ENCODE results near the gene PIH1D2. TPM values are rescaled to one million over a fixed set of nuclear protein-coding genes. Genes with fewer than 3 reads are reported as not detected.

Gene PIH1D2
- total and polyA plus RNA-seq, 10 of the 15 experiments (the other 5 are each of a cell fraction or from before 2014, with no cell fraction given): 0.51 to 3.0 (median 1.5) TPM

DNA sequence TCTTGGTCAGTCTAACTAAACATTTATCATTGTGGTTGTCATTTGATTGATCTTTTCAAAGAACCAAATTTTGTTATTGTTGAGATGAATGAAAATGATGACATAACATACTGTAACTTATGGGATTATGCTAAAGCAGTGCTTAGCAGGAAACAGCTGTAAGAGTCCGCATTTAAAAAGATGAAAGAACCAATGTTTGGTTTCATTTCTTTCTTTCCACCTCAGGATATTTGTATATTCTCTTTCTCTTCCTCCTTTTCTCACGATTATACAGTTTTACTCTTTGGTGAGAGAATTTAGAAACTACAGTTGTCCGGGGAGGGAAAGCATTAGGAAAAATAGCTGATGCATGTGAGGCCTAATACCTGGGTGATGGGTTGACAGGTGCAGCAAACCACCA is 23.1 kb downstream of the PIH1D2 start (continued):
- TF ChIP-seq, protein P1, sequence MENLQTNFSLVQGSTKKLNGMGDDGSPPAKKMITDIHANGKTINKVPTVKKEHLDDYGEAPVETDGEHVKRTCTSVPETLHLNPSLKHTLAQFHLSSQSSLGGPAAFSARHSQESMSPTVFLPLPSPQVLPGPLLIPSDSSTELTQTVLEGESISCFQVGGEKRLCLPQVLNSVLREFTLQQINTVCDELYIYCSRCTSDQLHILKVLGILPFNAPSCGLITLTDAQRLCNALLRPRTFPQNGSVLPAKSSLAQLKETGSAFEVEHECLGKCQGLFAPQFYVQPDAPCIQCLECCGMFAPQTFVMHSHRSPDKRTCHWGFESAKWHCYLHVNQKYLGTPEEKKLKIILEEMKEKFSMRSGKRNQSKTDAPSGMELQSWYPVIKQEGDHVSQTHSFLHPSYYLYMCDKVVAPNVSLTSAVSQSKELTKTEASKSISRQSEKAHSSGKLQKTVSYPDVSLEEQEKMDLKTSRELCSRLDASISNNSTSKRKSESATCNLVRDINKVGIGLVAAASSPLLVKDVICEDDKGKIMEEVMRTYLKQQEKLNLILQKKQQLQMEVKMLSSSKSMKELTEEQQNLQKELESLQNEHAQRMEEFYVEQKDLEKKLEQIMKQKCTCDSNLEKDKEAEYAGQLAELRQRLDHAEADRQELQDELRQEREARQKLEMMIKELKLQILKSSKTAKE (IDR thresholded peaks at IDR 0.05; ENCODE audit: low read depth, poor library complexity, severe bottlenecking): peak; percentile 28
- TF ChIP-seq RB1 (IDR thresholded peaks at IDR 0.05; ENCODE audit: borderline replicate concordance): no peak
- no peak for TF ChIP-seq YBX1 (IDR thresholded peaks at IDR 0.05)
- TF ChIP-seq JUNB (IDR thresholded peaks at IDR 0.05): peak; percentile 27
- peak; percentile 73 for TF ChIP-seq SPI1 (IDR thresholded peaks at IDR 0.05; ENCODE audit: borderline replicate concordance, insufficient read depth, low read depth, low read length)
- no peak for TF ChIP-seq MYC (IDR thresholded peaks at IDR 0.05; ENCODE audit: insufficient read depth, insufficient read length, insufficient replicate concordance, low read length, severe bottlenecking)
- no peak for TF ChIP-seq CHD4 (IDR thresholded peaks at IDR 0.05)
- TF ChIP-seq, protein P2, sequence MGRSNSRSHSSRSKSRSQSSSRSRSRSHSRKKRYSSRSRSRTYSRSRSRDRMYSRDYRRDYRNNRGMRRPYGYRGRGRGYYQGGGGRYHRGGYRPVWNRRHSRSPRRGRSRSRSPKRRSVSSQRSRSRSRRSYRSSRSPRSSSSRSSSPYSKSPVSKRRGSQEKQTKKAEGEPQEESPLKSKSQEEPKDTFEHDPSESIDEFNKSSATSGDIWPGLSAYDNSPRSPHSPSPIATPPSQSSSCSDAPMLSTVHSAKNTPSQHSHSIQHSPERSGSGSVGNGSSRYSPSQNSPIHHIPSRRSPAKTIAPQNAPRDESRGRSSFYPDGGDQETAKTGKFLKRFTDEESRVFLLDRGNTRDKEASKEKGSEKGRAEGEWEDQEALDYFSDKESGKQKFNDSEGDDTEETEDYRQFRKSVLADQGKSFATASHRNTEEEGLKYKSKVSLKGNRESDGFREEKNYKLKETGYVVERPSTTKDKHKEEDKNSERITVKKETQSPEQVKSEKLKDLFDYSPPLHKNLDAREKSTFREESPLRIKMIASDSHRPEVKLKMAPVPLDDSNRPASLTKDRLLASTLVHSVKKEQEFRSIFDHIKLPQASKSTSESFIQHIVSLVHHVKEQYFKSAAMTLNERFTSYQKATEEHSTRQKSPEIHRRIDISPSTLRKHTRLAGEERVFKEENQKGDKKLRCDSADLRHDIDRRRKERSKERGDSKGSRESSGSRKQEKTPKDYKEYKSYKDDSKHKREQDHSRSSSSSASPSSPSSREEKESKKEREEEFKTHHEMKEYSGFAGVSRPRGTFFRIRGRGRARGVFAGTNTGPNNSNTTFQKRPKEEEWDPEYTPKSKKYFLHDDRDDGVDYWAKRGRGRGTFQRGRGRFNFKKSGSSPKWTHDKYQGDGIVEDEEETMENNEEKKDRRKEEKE (IDR thresholded peaks at IDR 0.05): no peak
- TF ChIP-seq, protein P3, sequence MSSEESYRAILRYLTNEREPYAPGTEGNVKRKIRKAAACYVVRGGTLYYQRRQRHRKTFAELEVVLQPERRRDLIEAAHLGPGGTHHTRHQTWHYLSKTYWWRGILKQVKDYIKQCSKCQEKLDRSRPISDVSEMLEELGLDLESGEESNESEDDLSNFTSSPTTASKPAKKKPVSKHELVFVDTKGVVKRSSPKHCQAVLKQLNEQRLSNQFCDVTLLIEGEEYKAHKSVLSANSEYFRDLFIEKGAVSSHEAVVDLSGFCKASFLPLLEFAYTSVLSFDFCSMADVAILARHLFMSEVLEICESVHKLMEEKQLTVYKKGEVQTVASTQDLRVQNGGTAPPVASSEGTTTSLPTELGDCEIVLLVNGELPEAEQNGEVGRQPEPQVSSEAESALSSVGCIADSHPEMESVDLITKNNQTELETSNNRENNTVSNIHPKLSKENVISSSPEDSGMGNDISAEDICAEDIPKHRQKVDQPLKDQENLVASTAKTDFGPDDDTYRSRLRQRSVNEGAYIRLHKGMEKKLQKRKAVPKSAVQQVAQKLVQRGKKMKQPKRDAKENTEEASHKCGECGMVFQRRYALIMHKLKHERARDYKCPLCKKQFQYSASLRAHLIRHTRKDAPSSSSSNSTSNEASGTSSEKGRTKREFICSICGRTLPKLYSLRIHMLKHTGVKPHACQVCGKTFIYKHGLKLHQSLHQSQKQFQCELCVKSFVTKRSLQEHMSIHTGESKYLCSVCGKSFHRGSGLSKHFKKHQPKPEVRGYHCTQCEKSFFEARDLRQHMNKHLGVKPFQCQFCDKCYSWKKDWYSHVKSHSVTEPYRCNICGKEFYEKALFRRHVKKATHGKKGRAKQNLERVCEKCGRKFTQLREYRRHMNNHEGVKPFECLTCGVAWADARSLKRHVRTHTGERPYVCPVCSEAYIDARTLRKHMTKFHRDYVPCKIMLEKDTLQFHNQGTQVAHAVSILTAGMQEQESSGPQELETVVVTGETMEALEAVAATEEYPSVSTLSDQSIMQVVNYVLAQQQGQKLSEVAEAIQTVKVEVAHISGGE (CRISPR knock-in tag; IDR thresholded peaks at IDR 0.05): no peak
- no peak for TF ChIP-seq CHD1 (IDR thresholded peaks at IDR 0.05; ENCODE audit: low read depth, low read length)
- TF ChIP-seq ZNF217 (IDR thresholded peaks at IDR 0.05): peak; percentile 53; the same call in 1 of the 2 replicates
- no peak for TF ChIP-seq BMI1 (IDR thresholded peaks at IDR 0.05; ENCODE audit: borderline replicate concordance)
- no peak for TF ChIP-seq STAT1 (conservative IDR thresholded peaks at IDR 0.05)
- TF ChIP-seq BCL11A (IDR thresholded peaks at IDR 0.05; ENCODE audit: low read depth, low read length): 0 out of 2 replicates have a peak, but pooled peaks have one; percentile 36
- TF ChIP-seq POU2F2 (IDR thresholded peaks at IDR 0.05; ENCODE audit: borderline replicate concordance, low read depth, low read length): peak; percentile 61; the same call in 1 of the 3 replicates
- peak; percentile 36 for TF ChIP-seq MEF2B (IDR thresholded peaks at IDR 0.05; ENCODE audit: partially characterized antibody, poor library complexity, severe bottlenecking)
- TF ChIP-seq, protein P4, sequence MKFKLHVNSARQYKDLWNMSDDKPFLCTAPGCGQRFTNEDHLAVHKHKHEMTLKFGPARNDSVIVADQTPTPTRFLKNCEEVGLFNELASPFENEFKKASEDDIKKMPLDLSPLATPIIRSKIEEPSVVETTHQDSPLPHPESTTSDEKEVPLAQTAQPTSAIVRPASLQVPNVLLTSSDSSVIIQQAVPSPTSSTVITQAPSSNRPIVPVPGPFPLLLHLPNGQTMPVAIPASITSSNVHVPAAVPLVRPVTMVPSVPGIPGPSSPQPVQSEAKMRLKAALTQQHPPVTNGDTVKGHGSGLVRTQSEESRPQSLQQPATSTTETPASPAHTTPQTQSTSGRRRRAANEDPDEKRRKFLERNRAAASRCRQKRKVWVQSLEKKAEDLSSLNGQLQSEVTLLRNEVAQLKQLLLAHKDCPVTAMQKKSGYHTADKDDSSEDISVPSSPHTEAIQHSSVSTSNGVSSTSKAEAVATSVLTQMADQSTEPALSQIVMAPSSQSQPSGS (IDR thresholded peaks at IDR 0.05; ENCODE audit: low read length): peak; percentile 88
- TF ChIP-seq RCOR1 (conservative IDR thresholded peaks at IDR 0.05; ENCODE audit: low read depth, low read length): no peak
- TF ChIP-seq IKZF1 (conservative IDR thresholded peaks at IDR 0.05): 0 out of 2 replicates have a peak, but pooled peaks have one; percentile 47
- peak in 1 of 2 experiments; percentile 34; a peak in 1 of 4 replicates for TF ChIP-seq ETV6 (conservative IDR thresholded peaks at IDR 0.05 in 1 of 2, IDR thresholded peaks at IDR 0.05 in 1 of 2; ENCODE audit: borderline replicate concordance in 1 of 2, low read depth in 1 of 2)
- peak; percentile 86 for TF ChIP-seq ATF7 (IDR thresholded peaks at IDR 0.05; ENCODE audit: low read depth)
- 0 out of 2 replicates have a peak, but pooled peaks have one; percentile 61 for TF ChIP-seq ZBED1 (IDR thresholded peaks at IDR 0.05; ENCODE audit: borderline replicate concordance)

All from GM12878 (cell line).